T-helper 1 cell (primary cell): ENCODE data around the gene TXLNG.

Experiments used
- DNase-seq, 5 donors: peaks; one replicate each; pipeline ENCODE4 v3.0.0-alpha.2; 2012 to 2020

TXLNG gene

GRCh38 chrX:16785247-16786138, 773 bp upstream of the TXLNG start:
- no peak for DNase-seq

- peak; percentile 8 to 37 (median 18) for DNase-seq
Measured at GRCh38 chrX:16786791-16787735, 797 bp downstream of the TXLNG start.

- no peak for DNase-seq
Measured at GRCh38 chrX:16788477-16788876, 2.2 kb downstream of the TXLNG start.

GRCh38 chrX:16796298-16796697, 10.0 kb downstream of the TXLNG start:
- DNase-seq: no peak

GRCh38 chrX:16797358-16797757, 11.1 kb downstream of the TXLNG start:
- no peak for DNase-seq

GRCh38 chrX:16797841-16798240, 11.6 kb downstream of the TXLNG start:
- no peak for DNase-seq

GRCh38 chrX:16804923-16805464, 18.7 kb downstream of the TXLNG start:
- no peak for DNase-seq

- no peak for DNase-seq
Measured at GRCh38 chrX:16807548-16807947, 21.3 kb downstream of the TXLNG start.

GRCh38 chrX:16807976-16808542, 21.8 kb downstream of the TXLNG start:
- DNase-seq: no peak

GRCh38 chrX:16814597-16814996, 28.3 kb downstream of the TXLNG start:
- no peak for DNase-seq

GRCh38 chrX:16819634-16820033, 33.4 kb downstream of the TXLNG start:
- no peak for DNase-seq

- DNase-seq: peak in 1 of 5 donors; percentile 40
Measured at GRCh38 chrX:16822723-16823122, 36.5 kb downstream of the TXLNG start.

GRCh38 chrX:16825264-16826035, 39.2 kb downstream of the TXLNG start:
- DNase-seq: peak in 1 of 5 donors; percentile 27

- peak in 1 of 5 donors; percentile 55 for DNase-seq
Measured at GRCh38 chrX:16826207-16826606, 39.9 kb downstream of the TXLNG start.

GRCh38 chrX:16827225-16827624, 41.0 kb downstream of the TXLNG start:
- no peak for DNase-seq

- DNase-seq: no peak
Measured at GRCh38 chrX:16828124-16828908, 42.0 kb downstream of the TXLNG start.

GRCh38 chrX:16832301-16832700, 46.0 kb downstream of the TXLNG start:
- no peak for DNase-seq

- DNase-seq: no peak
Measured at GRCh38 chrX:16834806-16835205, 48.5 kb downstream of the TXLNG start.

GRCh38 chrX:16836371-16836770, 50.1 kb downstream of the TXLNG start:
- DNase-seq: no peak

- no peak for DNase-seq
Measured at GRCh38 chrX:16838202-16839066, 52.2 kb downstream of the TXLNG start.
